Measurements from ENCODE around the gene ATP11C.

DNA sequence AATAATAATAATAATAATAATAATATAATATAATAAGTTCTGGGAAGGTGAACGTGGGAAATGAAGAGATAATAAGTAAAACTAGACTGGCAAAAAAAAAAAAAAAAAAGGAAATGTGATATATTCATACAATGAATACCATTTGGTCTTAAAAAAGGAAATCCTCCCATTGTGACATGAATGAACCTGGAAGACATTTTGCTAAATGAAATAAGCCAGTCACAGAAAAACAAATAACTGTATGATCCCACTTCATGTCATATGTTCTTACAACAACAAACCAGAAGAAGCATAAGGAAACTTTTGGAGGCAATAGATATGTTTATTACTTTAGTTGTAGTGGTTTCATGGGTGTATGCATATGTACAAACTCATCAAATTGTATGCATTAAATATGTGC is 63.1 kb downstream of the ATP11C start:
- TF ChIP-seq POLR2AphosphoS5 (IDR thresholded peaks at IDR 0.05; ENCODE audit: low read depth, low read length) (no peak), TAF1 (IDR thresholded peaks at IDR 0.05; ENCODE audit: borderline replicate concordance, insufficient read depth, low read length) (no peak)
